Measurements from ENCODE around the gene YLPM1. TPM values are rescaled to one million over a fixed set of nuclear protein-coding genes. Genes with fewer than 3 reads are reported as not detected.
"Not testable (repeated sequence)": the region's sequence is repeated elsewhere in the genome, so short reads cannot be mapped to it uniquely, and the experiment has no call there.

YLPM1 gene
- total and polyA plus RNA-seq, 12 donors, result 8.4 to 45.9 (median 36.3) TPM

- no peaks in the 10 kb centered on the region for H3K27me3 ChIP-seq
- no peak overlapping the region for H3K27ac ChIP-seq
- H3K4me1 ChIP-seq, result no peaks in the 10 kb centered on the region
- H3K36me3 ChIP-seq, result no peaks in the 10 kb centered on the region
- TF ChIP-seq, protein P1, sequence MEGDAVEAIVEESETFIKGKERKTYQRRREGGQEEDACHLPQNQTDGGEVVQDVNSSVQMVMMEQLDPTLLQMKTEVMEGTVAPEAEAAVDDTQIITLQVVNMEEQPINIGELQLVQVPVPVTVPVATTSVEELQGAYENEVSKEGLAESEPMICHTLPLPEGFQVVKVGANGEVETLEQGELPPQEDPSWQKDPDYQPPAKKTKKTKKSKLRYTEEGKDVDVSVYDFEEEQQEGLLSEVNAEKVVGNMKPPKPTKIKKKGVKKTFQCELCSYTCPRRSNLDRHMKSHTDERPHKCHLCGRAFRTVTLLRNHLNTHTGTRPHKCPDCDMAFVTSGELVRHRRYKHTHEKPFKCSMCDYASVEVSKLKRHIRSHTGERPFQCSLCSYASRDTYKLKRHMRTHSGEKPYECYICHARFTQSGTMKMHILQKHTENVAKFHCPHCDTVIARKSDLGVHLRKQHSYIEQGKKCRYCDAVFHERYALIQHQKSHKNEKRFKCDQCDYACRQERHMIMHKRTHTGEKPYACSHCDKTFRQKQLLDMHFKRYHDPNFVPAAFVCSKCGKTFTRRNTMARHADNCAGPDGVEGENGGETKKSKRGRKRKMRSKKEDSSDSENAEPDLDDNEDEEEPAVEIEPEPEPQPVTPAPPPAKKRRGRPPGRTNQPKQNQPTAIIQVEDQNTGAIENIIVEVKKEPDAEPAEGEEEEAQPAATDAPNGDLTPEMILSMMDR (IDR thresholded peaks at IDR 0.05), result no peak
- intact Hi-C loops (cut with DNase I), result no loop called here
- peaks cover 0 to 19% (median 5%) of the 10 kb centered on the region in 11 donors for H3K9me3 ChIP-seq
- DNase-seq (no peak), ATAC-seq (no peak)
- WGBS, 2 donors, result 87% methylated on average over 7 of the region's 7 CpGs
- H3K4me3 ChIP-seq, result no peak overlapping the region
These were observed 8.2 kb upstream of the YLPM1 start for GRCh38 chr14:74754899-74755298.

GRCh38 chr14:74756326-74756725 is 6.8 kb upstream of the YLPM1 start:
- WGBS, 2 donors, result 56 to 72% methylated on average over 1 of the region's 1 CpG
- no peak for DNase-seq
- no peaks in the 10 kb centered on the region for H3K27me3 ChIP-seq
- H3K36me3 ChIP-seq, result no peaks in the 10 kb centered on the region
- H3K4me3 ChIP-seq, result no peak overlapping the region
- ATAC-seq, result no peak
- TF ChIP-seq, protein P1 (IDR thresholded peaks at IDR 0.05), result no peak
- H3K4me1 ChIP-seq, result no peaks in the 10 kb centered on the region
- peaks cover 0 to 19% (median 5%) of the 10 kb centered on the region in 11 donors for H3K9me3 ChIP-seq
- H3K27ac ChIP-seq, result no peak overlapping the region
- intact Hi-C loops (cut with DNase I), result no loop called here

DNA sequence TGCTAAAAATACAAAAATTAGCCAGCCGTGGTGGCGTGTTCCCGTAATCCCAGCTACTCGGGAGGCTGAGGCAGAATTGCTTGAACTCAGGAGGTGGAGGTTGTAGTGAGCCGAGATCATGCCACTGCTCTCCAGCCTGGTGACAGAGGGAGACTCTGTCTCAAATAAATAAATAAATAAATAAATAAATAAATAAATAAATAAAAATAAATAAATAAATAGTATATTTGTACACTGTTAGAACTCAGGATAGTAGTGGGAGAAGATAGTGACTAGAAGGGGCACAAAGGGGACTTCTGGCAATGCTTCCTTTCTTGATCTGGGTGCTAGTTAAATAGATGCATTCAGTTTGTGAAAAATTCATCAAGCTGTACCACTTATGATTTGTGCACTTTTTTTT is 4.6 kb upstream of the YLPM1 start:
- intact Hi-C loops (cut with DNase I); H3K9me3 ChIP-seq; H3K36me3 ChIP-seq; DNase-seq; H3K27ac ChIP-seq; ATAC-seq; H3K4me1 ChIP-seq; H3K27me3 ChIP-seq; H3K4me3 ChIP-seq: not testable (repeated sequence)
- WGBS, 2 donors, result 91 to 94% methylated on average over 5 of the region's 5 CpGs

DNA sequence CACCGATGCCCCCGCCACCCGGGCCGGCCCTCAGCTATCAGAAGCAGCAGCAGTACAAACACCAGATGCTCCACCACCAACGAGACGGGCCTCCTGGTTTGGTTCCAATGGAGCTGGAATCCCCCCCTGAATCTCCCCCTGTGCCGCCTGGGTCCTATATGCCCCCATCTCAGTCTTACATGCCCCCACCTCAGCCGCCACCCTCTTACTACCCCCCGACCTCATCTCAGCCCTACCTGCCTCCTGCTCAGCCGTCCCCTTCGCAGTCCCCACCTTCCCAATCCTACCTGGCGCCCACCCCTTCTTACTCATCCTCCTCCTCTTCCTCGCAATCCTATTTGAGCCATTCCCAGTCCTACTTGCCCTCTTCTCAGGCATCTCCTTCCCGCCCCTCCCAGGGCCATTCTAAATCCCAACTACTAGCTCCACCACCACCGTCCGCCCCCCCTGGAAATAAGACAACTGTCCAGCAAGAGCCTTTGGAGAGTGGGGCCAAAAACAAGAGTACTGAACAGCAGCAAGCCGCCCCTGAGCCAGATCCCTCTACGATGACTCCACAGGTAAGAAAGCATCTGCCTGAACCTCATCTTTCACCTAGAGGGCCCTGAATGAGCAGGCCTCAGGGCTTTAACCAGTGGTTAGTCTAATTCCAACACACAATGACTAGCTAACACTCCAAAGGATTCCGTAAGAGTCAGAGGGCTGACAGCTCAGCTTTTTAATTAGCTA is 851 bp downstream of the YLPM1 start:
- intact Hi-C loops (cut with DNase I), result loop anchor here in 2 of 10 donors (2.0 to 5.0 kb wide), 3 partner anchors 51 to 462 kb away; partner anchors contain the start of genes AREL1 (in 2 of the 2), FCF1 (in 2 of the 2) and ABCD4 (in 1 of the 2)

More for the DNA sequence above, 851 bp downstream of the YLPM1 start:
- DNase-seq (peak in 1 of 2 donors; percentile 13), ATAC-seq (peak in 2 of 8 donors; percentile 9 to 55)
- Histone ChIP-seq H3K4me1 (peaks cover 0 to 56% (median 46%) of the 10 kb centered on the region in 9 donors), H3K27ac (peak overlapping the region in 9 of 10 donors; percentile 91 to 98 (median 95)), H3K9me3 (no peaks in the 10 kb centered on the region), H3K36me3 (peaks cover 0 to 9% (median 0%) of the 10 kb centered on the region in 9 donors), H3K27me3 (no peaks in the 10 kb centered on the region), H3K4me3 (peak overlapping the region; percentile 69 to 100 (median 92))
- TF ChIP-seq, protein P1 (IDR thresholded peaks at IDR 0.05), result no peak
- 0 to 1% methylated on average over 19 of the region's 19 CpGs for WGBS, 2 donors

Measured in heart right ventricle (tissue), 16 donors.